SKM-1 treated with dmso at 0.1 percent for 144 hours (cell line): ENCODE results near the gene PDCD1.
"Not testable (repeated sequence)": the region's sequence is repeated elsewhere in the genome, so short reads cannot be mapped to it uniquely, and the experiment has no call there.

ENCODE experiments used
- DNase-seq: peaks from one replicate; lab custom pipeline; 2025; ENCODE audit not compliant: unreplicated experiment; lab: John Stamatoyannopoulos, UW

Gene PDCD1

DNA sequence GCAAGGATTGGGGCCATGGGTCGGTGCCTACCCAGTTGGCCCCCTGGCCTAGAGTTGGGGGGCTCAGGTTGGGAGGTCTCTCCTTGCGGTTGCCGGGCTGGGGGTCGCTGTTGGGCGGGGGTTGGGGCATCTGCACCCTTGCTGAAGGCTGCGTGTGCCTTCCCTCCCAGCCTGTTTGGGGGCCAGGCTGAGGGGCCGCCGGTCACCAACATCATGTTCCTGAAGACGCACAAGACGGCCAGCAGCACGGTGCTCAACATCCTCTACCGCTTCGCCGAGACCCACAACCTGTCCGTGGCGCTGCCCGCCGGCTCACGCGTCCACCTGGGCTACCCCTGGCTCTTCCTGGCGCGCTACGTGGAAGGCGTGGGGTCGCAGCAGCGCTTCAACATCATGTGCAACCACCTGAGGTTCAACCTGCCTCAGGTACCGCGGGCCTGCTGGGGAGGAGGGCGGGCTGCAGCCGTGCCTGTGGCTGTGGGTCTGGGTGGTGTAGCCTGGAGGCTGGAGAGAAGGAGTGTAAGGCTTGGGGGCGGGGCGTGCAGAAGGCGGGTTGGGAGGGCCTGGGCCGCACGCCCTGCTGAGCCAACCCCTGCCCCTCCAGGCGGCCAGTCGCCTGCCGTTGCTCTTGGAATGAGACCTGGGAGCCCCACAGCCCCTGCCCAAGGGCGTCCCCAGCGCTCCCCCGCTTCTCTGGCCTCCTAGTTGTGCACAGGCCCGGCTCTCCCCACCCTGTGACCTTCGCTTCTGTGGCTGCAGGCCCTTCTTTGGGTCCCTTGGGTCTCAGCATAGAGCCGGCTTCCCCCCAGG is 56.9 kb downstream of the PDCD1 start:
- DNase-seq: no peak

DNA sequence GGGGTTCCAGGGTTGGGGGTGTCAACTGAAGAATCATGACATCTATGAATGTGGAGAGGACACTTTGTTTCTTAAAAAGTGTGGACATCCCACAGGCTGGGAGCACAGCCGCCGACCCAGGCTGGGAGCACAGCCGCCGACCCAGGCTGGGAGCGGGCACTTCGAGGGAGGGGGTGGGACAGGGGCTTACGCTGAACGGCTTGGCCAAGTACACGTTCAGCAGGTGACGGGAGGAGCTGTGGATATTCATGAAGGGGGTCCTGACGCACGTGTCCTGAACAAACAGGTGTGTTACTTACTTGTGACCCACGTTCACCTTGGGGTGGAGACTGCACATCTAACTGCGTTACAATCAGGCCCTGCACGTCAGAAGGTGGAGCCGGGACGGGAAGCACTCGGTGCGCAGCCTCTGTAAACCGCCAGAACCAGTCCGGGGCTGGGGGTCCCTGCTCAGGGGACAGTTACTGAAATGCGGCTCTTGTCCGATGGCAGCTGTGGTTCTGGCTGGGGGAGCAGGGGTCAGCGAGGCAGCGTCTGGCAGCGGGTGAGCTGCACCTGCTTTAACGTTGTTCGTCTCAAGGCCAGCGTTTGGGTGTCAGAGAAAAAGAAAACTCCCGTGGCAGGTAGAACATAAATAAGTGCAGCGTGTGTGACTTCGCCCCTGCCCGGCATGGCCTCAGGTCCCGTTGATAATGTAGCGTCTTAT is 58.3 kb downstream of the PDCD1 start:
- not testable (repeated sequence) for DNase-seq
